Measurements from ENCODE around the gene UBE2J2. TPM values are rescaled to one million over a fixed set of nuclear protein-coding genes. Genes with fewer than 3 reads are reported as not detected.

Gene UBE2J2
- total and polyA plus RNA-seq, 2 of the 8 experiments (the other 6 are each of a cell fraction or from before 2014, with no cell fraction given): 33.6 to 67.9 TPM

DNA sequence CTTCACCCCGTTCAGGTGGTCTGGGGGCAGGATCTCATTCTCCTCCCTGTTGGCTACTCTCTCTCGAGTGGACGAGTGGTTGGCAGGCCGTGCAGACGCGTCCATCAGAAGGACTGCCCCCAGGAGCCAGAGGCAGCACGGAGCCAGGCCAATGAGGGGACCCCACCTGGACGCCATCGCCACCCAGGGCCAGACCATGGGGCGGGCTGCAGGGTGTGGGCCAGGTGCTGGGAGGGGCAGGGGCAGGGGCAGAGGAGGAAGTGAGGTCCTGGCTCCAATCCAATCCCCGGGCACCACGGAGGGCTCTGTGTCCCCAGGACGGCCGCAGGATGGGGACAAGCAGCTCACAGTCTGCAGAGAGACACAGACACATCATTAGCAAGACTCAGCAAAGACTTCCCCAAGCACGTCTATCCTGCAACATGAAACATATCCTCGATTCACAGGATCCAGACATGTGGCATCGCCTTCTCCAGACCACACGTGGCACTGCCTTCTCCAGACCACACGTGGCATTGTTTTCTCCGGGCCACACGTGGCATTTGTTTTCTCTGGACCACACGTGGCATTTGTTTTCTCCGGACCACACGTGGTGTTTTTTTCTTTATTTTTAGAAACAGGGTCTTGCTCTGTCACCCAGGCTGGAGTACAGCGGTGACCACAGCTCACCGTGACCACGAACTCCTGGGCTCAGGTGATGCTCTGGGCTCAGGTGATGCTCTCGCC lies 44.9 kb downstream of the UBE2J2 start:
- FAIRE-seq (no peak), DNase-seq (ENCODE audit: low read depth in 1 of 2, low spot score in 2 of 2) (no peak)
- Histone ChIP-seq H3K27ac (ENCODE audit: low read depth, low read length) (no peak overlapping the region), H3K4me1 (replicated peaks in 1 of 4; ENCODE audit: control insufficient read depth in 3 of 4, insufficient read depth in 4 of 4, low read length in 3 of 4) (peaks cover 0 to 6% (median under 1%) of the 10 kb centered on the region in 4 experiments; a peak in 4 of 7 replicates), H3K79me2 (ENCODE audit: control insufficient read depth in 1 of 2, insufficient read depth in 2 of 2, low read length in 2 of 2) (peaks cover 6 to 44% of the 10 kb centered on the region in 2 experiments; a peak in 3 of 4 replicates), H3K9me3 (ENCODE audit: insufficient read depth in 2 of 2, low read depth in 1 of 2, low read length in 1 of 2) (peaks cover 0 to 9% of the 10 kb centered on the region in 2 experiments; a peak in 2 of 4 replicates), H4K8ac (ENCODE audit: extremely low read depth, insufficient read depth, low read length) (no peak overlapping the region), H3K27me3 (replicated peaks in 1 of 4; ENCODE audit: control insufficient read depth in 3 of 4, extremely low read depth in 1 of 4, insufficient read depth in 3 of 4, low read length in 3 of 4) (no peaks in the 10 kb centered on the region; a peak in 1 of 7 replicates), H3K9ac (replicated peaks in 1 of 4; ENCODE audit: extremely low read depth in 1 of 4, low read depth in 3 of 4, low read length in 3 of 4) (no peak overlapping the region), H3K4me3 (ENCODE audit: extremely low read depth in 1 of 4, insufficient read depth in 2 of 4, low read depth in 3 of 4, low read length in 4 of 4) (no peak overlapping the region), H3K4me2 (ENCODE audit: insufficient read depth in 1 of 2, low read depth in 2 of 2, low read length in 2 of 2) (no peak overlapping the region), H2AK5ac (ENCODE audit: low read depth, low read length) (no peak overlapping the region), H2BK12ac (ENCODE audit: low read depth, low read length) (no peak overlapping the region), H2BK120ac (replicated peaks; ENCODE audit: low read depth, low read length) (no peak overlapping the region), H4K91ac (replicated peaks; ENCODE audit: insufficient read length, low read length) (no peak overlapping the region), H2BK5ac (ENCODE audit: low read depth, low read length) (no peak overlapping the region), H2BK20ac (ENCODE audit: low read length) (no peak overlapping the region), H3K14ac (ENCODE audit: insufficient read length) (no peak overlapping the region), H3K79me1 (ENCODE audit: low read depth, low read length) (peaks cover 41% of the 10 kb centered on the region), H3K23ac (ENCODE audit: insufficient read length) (no peak overlapping the region), H2BK15ac (ENCODE audit: low read length) (no peak overlapping the region), H3K18ac (ENCODE audit: extremely low read depth, low read length) (no peak overlapping the region), H3K36me3 (ENCODE audit: control insufficient read depth in 2 of 4, insufficient read depth in 4 of 4, low read length in 3 of 4) (peaks cover 2 to 22% (median 6%) of the 10 kb centered on the region in 4 experiments; a peak in 6 of 8 replicates), H3K56ac (replicated peaks; ENCODE audit: insufficient read length, low read depth, low read length) (no peak overlapping the region), H3K23me2 (ENCODE audit: low read depth, low read length) (peaks cover 7% of the 10 kb centered on the region), H3K4ac (replicated peaks; ENCODE audit: insufficient read length, low read depth, low read length) (no peak overlapping the region), H4K5ac (ENCODE audit: insufficient read length, low read depth, low read length) (no peak overlapping the region), H2AFZ (ENCODE audit: low read length) (no peak overlapping the region), H4K20me1 (replicated peaks in 1 of 2; ENCODE audit: control insufficient read depth in 1 of 2, insufficient read depth in 2 of 2, low read length in 2 of 2) (peaks cover 5 to 28% of the 10 kb centered on the region in 2 experiments)
- ChIA-PET CTCF (ENCODE audit: partially characterized antibody) (interaction anchor here (0.6 to 6.2 kb wide), 9 partner anchors 10 to 277 kb away, joined by 3 to 28 read pairs (median 3); no protein-coding TSS in a partner anchor), POLR2A (ENCODE audit: partially characterized antibody) (interaction anchor here (1.1 kb wide), 1 partner anchor 8 kb away, joined by 3 read pairs; no protein-coding TSS in a partner anchor)
- no peak for TF ChIP-seq KDM4A (IDR thresholded peaks at IDR 0.05; ENCODE audit: low read depth, low read length, severe bottlenecking)
- no peak for TF ChIP-seq TAF1 (IDR thresholded peaks at IDR 0.05; ENCODE audit: low read depth, low read length)
- TF ChIP-seq GTF2F1 (IDR thresholded peaks at IDR 0.05; ENCODE audit: borderline replicate concordance, low read depth, low read length): no peak
- TF ChIP-seq SP4 (IDR thresholded peaks at IDR 0.05; ENCODE audit: low read length): no peak
- 0 out of 2 replicates have a peak, but pooled peaks have one; percentile 72 for TF ChIP-seq FOSL1 (IDR thresholded peaks at IDR 0.05; ENCODE audit: insufficient read depth, low read depth, low read length)
- no peak for TF ChIP-seq TAF7 (optimal IDR thresholded peaks at IDR 0.05; ENCODE audit: borderline replicate concordance, low read depth, low read length)
- TF ChIP-seq SRF (IDR thresholded peaks at IDR 0.05; ENCODE audit: low read depth, low read length): no peak
- peak; percentile 98 for TF ChIP-seq EGR1 (IDR thresholded peaks at IDR 0.05; ENCODE audit: borderline replicate concordance, low read depth, low read length)
- no peak for TF ChIP-seq RAD21 (IDR thresholded peaks at IDR 0.05 in 1 of 2, conservative IDR thresholded peaks at IDR 0.05 in 1 of 2; ENCODE audit: low read depth in 2 of 2, low read length in 2 of 2)
- TF ChIP-seq RFX5 (IDR thresholded peaks at IDR 0.05; ENCODE audit: borderline replicate concordance, low read depth, low read length): no peak
- 94% methylated on average over 28 of the region's 28 CpGs; no CpG with 5 or more reads in 1 of the 2 experiments for WGBS, 2 experiments (ENCODE audit: extremely low coverage in 1 of 2, insufficient coverage in 1 of 2, insufficient read length in 1 of 2, insufficient replicate concordance in 2 of 2, low coverage in 1 of 2, low lambda C conversion rate in 2 of 2, missing lambda C conversion rate in 1 of 2)

Measured in H1 (cell line).